Fibroblast of skin of right biceps (primary cell): ENCODE measurements around the gene ZNF75A.

ENCODE experiments used
- DNase-seq: peaks from one replicate; pipeline ENCODE4 v3.0.0-alpha.2; 2013

Gene ZNF75A

GRCh38 chr16:3289998-3290673 lies 15.2 kb upstream of the ZNF75A start:
- DNase-seq, result no peak

- peak; percentile 31 for DNase-seq
Observed at GRCh38 chr16:3292604-3293003, 12.7 kb upstream of the ZNF75A start.

- DNase-seq, result no peak
Observed at GRCh38 chr16:3295209-3295608, 10.1 kb upstream of the ZNF75A start.

- DNase-seq, result no peak
Observed at GRCh38 chr16:3295783-3296182, 9.5 kb upstream of the ZNF75A start.

GRCh38 chr16:3304370-3304769 lies 927 bp upstream of the ZNF75A start:
- DNase-seq, result peak; percentile 14

- DNase-seq, result no peak
Observed at GRCh38 chr16:3306078-3306477, 781 bp downstream of the ZNF75A start.

- no peak for DNase-seq
Observed at GRCh38 chr16:3311496-3311895, 6.2 kb downstream of the ZNF75A start.

GRCh38 chr16:3317315-3317999 lies 12.2 kb downstream of the ZNF75A start:
- peak; percentile 8 for DNase-seq

GRCh38 chr16:3321816-3322215 lies 16.5 kb downstream of the ZNF75A start:
- DNase-seq, result no peak

GRCh38 chr16:3327514-3327913 lies 22.2 kb downstream of the ZNF75A start:
- DNase-seq, result no peak

- no peak for DNase-seq
Observed at GRCh38 chr16:3328104-3328503, 22.8 kb downstream of the ZNF75A start.

- no peak for DNase-seq
Observed at GRCh38 chr16:3328643-3329042, 23.3 kb downstream of the ZNF75A start.

- DNase-seq, result no peak
Observed at GRCh38 chr16:3346041-3346440, 40.7 kb downstream of the ZNF75A start.

- no peak for DNase-seq
Observed at GRCh38 chr16:3347586-3347985, 42.3 kb downstream of the ZNF75A start.

GRCh38 chr16:3348547-3349167 lies 43.4 kb downstream of the ZNF75A start:
- no peak for DNase-seq

GRCh38 chr16:3349175-3349574 lies 43.9 kb downstream of the ZNF75A start:
- no peak for DNase-seq

GRCh38 chr16:3355589-3355988 lies 50.3 kb downstream of the ZNF75A start, which contains the start of gene OR2C1:
Gene OR2C1, plus strand, starts transcription at chr16:3355889. Its CDS starts 52 bp downstream, at chr16:3355941.
- DNase-seq, result no peak

- DNase-seq, result no peak
Observed at GRCh38 chr16:3356118-3356517, 50.8 kb downstream of the ZNF75A start.

- DNase-seq, result no peak
Observed at GRCh38 chr16:3358871-3359270, 53.6 kb downstream of the ZNF75A start.

GRCh38 chr16:3362931-3363330 lies 57.6 kb downstream of the ZNF75A start:
- no peak for DNase-seq

- DNase-seq, result peak; percentile 7
Observed at GRCh38 chr16:3363793-3364192, 58.5 kb downstream of the ZNF75A start.

- DNase-seq, result peak; percentile 96
Observed at GRCh38 chr16:3364774-3365427, 59.6 kb downstream of the ZNF75A start.
